HG03045 (cell line): ENCODE data around the gene NCOA7.
"Not testable (repeated sequence)": the region's sequence is repeated elsewhere in the genome, so short reads cannot be mapped to it uniquely, and the experiment has no call there.

Experiments
- ATAC-seq: cut with Tn5 transposase; IDR thresholded peaks from one replicate; pipeline ENCODE4 v1.9.1; 2021; ENCODE audit warnings: mild to moderate bottlenecking, moderate library complexity; ENCODE audit not compliant: unreplicated experiment

Gene NCOA7

DNA sequence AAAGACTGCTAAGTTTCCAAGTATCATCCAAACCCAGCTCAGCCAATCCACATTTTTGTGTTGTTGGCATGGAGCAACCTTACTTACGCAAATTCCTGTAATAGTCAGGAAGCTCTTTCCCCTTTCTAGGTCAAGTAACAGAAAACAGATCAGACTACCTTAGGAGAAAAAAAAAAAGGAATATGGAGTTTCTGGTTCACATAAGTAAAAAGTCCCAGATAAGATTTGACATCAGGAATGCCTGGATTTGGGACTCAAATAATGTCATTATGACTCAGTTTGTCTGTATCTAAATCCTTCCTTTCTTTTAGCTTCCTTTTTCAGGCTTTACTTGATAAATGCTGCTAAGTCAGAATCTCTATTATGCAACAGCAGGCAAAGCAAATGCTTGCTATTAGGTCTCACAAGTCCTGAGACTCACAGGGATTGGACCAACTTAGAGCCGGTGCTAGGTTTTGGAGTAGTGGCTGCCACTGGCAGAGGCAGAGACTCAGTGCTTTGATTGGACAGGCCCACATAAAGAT is 44.5 kb downstream of the NCOA7 start:
- ATAC-seq, result no peak

DNA sequence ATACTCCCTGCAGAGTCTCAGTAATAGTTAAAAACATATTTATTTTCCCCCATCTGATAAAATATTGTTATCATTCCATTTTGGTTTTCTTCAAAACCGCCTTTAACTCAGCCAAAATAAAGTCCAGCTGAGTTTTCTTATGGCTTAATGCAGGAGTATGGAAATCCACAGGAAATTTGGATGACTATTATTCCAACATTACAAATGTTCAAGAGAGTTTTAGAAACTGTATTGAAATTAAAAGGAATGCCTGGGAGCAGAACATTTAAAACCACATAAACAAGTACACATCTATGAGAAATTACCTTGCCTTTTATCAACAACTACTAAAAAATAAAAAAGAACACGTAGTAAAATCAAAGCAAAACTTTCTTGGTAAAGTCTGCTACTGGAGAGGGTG is 45.7 kb downstream of the NCOA7 start:
- no peak for ATAC-seq

DNA sequence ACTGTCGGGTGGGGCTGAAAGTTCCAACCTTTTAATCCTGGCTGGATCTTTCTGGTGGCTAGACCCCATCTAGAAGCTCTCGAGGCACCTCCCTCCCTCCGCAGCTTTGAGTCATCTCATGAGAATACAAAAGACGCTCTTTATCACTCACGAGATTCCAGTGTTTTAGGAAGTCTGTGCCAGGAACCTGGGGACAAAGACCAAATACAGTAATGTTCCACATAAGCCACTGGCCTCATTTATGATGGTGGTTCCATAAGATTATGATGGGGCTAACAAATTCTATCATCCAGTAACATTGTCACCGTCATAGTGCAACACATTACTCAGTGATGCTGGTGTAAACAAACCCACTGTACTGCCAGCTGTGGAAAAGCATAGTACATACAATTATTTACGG is 48.7 kb downstream of the NCOA7 start:
- no peak for ATAC-seq

DNA sequence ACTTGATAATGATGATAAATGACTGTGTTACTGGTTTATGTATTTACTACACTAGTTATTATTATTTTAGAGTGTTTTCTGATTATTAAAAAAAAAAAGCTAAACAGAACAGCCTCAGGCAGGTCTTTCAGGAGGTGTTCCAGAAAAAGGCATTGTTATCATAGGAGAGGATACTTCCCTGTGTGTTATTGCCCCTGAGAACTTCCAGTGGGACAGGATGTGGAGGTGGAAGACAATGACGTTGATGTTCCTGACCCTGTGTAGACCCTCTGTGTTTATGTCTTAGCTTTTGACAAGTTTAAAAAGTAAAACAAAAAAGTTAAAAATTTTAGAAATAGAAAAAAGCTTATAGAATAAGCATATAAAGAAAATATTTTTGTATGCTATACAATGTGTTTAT is 49.1 kb downstream of the NCOA7 start:
- no peak for ATAC-seq

DNA sequence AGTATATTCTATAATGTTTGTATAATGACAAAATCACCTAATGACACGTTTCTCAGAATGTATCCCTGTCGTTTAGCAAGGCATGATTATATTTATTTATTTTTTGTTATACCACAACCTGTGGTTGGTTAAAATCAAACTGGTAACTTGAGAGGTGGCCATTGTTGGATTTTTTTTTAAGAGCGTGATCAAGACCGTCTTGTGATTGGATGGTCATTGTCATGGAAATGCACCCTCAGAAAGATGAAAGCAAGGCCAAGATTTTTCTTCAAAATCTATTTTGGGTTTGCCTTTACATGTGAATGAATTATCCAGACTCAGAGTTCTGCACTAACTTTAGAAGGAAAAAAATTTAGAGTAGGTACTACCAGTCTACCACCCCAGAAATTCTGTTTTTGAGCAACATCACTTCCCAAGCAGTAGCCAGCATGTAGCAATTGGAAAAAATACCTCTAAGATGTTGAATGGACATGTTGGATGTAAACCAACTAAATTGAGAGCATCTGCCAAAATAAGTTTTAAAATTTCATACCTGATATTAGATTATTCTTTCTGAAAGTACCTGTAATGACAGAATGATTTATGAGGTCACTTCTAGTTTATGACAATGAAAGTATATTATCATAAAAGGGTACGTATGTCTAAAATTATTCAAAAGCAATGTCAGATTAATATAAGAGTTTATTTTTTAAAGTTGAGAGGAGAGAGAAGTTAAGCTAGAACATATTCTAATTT is 50.8 kb downstream of the NCOA7 start:
- ATAC-seq, result no peak

DNA sequence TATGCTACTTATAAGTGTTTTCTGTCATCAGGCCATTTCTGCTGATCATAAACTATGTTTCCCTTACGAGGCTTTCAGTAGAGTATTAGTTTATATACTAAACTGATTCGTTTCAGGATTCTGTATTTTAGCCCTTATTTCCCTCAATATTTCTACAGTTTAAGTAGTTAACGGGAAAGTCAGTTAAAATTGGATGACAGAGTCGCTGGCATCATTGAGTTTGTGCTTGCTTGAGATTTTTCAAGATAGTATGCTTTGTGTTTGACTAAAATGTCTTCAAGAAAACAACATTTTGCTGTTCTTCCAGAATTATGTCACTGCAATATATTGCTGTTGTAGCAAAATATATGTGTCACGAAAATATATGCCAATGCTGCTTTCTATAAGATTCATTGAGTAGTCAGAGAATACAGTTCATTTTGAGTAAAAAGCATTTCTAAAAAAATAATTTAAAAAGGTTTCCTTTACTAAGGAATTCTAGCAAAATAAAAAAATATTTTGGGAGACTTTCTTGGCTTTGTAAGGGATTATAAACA is 51.4 kb downstream of the NCOA7 start:
- no peak for ATAC-seq

DNA sequence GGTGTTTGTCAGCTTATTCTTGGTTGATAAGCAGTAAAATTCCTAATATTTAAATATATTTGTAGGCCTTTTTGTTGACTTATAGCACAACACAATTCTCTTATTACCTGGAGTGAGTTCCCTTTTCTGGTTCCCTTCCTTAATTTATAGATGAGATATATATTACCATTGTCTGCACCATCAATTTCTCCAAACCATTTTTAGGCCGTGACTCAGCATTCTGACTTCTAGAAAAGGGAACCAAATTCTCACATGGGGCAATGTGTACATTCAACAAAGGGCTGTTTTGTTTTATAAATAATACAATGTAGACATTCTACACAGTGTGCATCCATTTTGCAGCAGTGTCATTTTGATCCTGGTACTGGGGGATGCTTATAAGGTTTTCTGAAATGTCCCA is 52.8 kb downstream of the NCOA7 start:
- ATAC-seq, result no peak

DNA sequence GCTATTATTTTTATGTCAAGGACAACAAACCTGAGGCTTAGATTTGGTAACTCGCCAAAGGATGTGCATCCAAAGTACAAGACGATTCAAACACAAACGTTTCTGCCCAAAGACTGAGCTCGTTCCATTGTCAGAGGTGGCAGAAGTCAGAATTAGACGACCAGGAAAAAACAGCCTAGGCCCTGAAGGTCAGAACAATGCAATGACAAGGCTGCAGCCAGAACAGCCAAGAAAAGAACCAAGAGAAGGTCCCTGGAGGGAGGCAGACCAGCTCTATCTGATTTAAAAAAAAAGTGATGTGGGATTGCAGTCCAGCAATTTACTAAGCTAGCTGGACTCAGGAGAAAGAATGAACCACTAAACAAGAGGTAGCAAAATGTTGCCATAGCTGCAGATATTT is 54.2 kb downstream of the NCOA7 start:
- ATAC-seq, result no peak

DNA sequence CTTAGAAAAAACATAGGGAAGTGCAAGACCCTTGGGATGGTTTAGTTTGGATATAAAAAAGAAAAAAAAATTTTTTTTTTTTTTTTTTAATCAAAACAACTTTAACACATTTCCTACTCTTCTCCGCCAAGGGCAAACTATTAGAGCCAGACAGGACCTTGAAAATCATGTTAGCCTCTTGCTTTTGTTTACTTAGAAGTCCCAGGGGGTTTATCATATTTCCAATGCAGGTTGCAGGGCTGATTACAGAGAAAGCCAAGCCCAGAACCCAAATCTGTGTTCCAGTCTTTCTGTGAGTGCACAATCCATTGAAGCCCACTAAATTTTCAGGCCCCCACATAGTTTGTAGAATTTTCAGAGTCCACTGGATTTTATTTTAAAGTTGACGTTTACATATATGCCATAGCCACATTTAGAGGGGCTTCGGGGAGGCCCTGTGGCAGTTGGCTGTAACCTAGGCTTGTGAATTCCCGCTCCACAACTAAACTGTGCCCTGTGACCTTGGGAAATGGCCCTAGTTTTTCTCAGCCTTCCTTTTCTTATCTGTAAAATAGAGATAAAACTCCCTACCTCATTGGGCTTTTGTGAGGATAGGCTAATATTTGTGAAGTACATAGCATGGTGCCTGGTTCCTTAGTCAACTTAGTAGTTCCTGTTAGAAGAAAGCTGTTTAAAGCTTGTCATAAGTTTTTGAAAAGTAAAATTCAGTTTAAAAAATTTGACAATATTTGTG is 55.7 kb downstream of the NCOA7 start:
- no peak for ATAC-seq

DNA sequence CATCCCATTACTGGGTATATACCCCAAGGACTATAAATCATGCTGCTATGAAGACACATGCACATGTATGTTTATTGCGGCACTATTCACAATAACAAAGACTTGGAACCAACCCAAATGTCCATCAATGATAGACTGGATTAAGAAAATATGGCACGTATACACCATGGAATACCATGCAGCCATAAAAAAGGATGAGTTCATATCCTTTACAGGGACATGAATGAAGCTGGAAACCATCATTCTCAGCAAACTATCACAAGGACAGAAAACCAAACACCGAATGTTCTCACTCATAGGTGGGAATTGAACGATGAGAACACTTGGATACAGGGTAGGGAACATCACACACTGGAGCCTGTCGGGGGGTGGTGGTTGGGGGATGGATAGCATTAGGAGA is 57.5 kb downstream of the NCOA7 start:
- not testable (repeated sequence) for ATAC-seq

DNA sequence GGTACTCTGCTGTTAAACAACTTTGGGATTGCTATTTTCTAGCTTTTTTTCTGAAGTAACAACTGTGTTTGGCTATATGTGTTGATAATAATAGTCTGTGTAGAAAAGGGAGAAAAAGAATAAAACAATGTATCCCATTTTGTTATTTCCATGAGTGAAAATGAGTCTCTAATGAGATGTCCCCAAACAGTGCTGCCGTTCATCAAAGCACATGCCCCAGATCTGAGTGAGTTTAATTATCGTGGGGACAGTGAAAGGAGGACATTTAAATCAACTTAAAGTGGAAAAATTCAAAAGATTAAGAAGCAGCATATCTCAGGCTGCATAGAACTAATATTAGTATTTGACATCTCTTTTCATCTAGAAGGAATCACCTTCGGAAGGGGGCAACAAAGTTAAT is 59.6 kb downstream of the NCOA7 start:
- no peak for ATAC-seq

DNA sequence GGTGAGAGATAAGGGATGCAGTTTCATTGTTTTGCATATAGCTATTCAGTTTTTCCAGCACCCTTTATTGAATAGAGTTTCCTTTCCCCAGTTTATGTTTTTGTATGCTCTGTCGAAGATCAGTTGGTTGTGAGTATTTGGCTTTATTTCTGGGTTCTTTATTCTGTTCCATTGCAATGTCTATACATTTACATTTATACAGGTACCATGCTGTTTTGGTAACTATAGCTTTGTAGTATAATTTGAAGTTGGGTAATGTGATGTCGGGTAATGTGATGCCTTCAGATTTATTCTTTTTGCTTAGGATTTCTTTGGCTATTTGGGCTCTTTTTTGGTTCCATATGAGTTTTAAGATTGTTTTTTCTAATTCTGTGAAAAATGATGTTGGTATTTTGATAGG is 61.8 kb downstream of the NCOA7 start:
- no peak for ATAC-seq

DNA sequence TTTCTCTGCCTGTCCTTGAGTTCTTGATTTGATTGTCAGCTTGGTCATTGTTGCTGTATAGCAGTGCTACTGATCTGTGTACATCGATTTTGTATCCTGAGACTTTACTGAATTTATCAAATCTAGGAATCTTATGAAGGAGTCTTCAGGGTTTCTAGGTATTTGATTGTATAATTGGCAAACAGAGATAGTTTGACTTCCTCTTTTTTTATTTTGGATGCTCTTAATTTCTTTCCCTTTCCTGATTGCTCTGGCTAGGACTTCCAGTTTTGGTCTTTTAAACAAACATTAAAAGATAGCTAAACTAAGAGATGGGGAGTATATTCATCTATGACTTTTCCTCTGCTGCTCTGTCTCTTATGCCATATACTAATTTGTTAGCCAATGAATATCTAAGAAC is 62.4 kb downstream of the NCOA7 start:
- ATAC-seq, result no peak

DNA sequence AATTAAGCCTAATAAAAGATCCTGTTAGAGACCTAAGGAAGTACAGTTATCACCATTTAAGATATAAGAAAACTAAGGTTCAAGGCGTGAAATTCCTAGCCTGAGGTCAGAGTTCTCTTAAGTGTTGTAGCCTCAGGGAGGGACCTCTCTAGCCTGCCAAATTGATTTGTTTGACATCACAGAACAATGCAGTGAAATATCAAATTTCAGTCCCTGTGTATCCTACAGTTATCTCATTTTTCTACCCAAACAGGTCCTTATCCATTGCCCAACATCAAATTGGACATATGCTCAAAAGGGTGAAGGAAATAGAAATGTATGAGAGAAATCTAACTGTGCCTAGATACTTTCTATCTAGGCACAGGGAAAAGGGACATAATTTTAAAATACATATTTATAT is 63.0 kb downstream of the NCOA7 start:
- ATAC-seq, result no peak

DNA sequence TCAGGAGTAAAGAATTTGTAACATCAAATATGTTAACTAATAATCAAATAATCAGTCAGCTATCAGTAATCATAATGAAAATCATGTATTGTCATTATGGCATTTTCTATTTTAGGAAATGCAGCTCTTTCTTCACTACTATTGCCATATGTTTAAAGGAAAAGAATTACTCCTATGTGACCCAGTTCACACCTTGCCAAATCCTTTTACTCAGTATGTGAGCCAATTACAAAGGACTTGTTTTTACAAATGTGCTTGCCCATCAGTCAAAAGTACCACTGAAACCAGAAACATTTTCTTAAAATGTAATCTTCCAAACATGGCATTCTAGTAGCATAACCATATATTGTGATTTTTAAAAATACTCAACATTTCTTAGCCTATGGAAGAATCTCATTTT is 63.6 kb downstream of the NCOA7 start:
- no peak for ATAC-seq

DNA sequence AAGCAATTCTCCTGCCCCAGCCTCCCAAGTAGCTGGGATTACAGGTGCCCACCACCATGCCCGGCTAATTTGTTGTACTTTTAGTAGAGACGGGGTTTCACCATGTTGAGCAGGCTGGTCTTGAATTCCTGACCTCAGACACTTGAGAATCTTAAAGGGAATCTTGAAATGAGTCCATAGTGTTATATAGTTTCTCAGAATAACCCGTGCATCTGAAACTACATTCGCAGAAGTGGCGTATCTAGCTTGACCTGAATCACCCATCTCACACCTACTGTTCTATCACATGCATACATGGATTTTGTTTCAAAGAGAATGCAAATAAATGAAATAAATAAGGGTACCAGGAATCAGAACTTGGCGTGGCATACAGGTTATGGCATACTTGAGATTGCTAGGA is 65.0 kb downstream of the NCOA7 start:
- no peak for ATAC-seq

DNA sequence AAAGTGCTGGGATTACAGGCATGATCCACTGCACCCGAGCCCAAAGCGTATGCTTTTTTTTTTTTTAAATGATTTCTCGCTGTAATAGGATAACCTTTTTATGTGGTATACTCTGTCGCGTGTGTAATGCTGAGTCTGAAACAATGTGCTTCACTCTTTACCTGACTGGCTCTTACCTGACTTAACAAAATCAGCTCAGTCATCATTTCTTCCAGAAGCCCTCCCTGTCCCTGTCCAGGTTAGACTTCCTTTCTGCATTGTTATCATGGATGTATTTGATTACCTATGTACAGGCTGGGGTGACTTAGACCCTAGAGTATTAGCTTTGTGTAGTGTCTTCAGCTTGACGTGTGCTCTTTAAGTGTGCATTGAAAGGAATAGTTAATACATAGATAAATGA is 67.1 kb downstream of the NCOA7 start:
- no peak for ATAC-seq

DNA sequence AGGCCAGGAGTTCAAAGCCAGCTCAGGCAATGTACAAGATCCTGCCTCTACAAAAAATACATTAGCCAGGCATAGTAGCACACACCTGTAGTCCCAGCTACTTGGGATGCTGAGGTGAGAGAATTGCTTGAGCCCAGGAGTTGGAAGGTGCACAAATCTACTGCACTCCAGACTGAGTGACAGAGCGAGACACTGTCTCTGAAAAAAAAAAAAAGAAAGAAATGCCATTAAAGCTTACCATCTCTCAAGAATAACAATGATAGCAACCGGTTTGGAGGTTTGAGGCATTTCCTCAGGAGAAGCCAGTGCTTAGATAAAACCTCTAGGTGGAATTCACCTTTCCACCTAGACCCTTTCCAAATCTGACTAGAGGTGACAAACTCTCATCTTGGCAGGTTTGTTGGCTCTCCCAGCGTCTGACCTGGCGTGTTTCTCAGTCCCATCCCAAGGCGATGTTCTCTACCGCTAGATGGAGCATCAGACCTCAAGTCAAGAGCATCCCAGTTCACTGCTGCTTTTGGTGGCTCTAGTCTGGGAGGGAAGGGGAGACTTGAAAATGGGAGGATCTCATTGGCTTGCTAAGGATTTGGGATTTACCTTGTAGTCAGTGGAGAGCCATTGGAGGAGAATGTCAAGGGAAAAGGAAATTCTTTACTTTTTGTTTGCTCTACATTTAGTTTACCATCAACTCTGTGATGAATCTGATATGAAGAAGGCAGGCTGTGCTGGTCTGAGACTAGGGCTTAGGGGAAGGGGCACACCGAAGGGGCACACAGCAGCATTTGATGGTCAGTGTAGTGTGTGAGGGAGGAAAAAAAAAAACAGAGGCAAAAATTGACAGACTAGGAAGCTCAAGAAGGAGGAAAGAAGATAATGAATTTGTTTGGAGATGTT is 67.9 kb downstream of the NCOA7 start:
- peak; percentile 52 for ATAC-seq

DNA sequence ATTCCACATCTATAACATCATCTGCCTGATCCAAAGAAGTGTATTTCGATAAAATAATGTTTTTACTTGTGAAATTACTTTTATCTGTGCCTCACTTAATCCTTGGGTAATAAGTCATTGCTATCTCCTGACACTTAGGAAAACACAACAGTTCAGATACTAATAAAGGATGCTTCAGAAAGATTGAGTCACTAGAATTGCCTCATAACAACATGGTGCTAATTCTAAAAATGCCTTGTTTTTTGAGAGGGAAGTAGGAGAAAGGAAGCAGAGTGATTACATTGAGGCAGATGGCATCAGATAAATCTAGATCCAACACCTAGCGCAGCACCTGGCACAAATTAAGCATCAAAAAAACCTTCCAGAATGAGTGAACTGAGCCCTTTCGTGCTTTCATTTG is 69.0 kb downstream of the NCOA7 start:
- no peak for ATAC-seq

DNA sequence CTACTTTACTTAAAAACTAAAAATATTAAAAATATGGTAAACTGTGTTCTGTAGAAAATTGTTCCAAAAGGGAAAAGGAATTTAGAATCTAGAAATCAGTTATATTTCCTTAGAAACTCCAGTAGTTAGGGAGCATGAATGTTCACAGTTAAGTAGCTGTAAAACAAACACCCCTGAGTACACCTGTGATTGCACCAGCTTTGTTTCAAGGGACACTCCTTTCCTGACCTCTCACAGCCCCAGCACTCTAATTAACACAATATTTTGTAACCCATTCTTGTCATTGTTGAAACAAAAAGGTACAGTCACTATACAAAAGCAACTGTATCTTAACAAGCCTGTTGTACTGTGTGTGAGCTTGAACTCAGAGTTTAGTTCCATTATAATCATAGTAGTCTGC is 72.3 kb downstream of the NCOA7 start:
- no peak for ATAC-seq

DNA sequence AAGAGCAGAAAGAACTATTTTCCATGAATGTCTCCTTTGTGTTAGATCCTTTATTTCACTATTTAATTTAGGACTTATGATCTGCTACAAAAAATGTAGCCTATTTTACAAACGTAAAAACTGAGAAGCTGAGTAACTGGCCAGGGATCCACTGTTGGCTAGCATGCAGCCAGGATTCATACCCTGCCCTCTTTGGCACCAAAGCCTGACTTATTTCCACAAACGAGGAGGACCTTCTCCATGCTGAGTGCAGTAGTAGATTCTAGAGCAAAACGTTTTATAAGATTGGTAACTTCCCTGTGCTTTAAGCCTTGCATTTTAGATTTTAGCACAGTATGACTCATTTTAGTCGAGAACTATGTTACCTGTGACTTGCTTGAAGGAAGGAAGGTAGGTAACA is 74.3 kb downstream of the NCOA7 start:
- ATAC-seq, result no peak
